Measurements from ENCODE around the gene PTPN21.
"Not testable (repeated sequence)": the region's sequence is repeated elsewhere in the genome, so short reads cannot be mapped to it uniquely, and the experiment has no call there.

PTPN21 gene

DNA sequence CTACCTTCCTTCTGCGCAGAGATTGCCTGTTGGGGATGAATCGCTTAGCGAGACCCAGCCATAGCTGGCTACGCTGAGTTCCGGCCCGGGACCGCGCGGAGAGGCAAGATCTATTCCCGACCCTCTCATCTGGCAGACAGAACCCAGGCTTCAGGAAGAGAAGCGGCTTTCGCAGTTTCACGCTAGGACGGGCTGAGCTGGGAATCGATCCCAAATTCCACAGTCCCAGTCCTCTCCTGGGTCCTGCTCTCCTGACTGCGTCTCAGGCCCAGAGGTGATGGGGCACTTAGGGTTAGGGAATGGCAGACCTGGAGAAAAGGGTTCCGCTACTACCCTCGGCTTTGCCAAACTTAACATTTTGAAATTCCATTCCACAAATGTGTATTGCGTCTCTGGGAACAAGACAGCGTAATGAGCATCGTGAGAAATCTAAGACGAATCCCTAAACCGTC lies 2.8 kb downstream of the PTPN21 start:
- DNase-seq (ENCODE audit: low spot score): peak; percentile 42

- peak; percentile 75 for DNase-seq (ENCODE audit: low spot score)
These were observed 3.5 kb downstream of the PTPN21 start for GRCh38 chr14:88551094-88551870.

- no peak for DNase-seq (ENCODE audit: low spot score)
These were observed 4.7 kb downstream of the PTPN21 start for GRCh38 chr14:88550078-88550477.

DNA sequence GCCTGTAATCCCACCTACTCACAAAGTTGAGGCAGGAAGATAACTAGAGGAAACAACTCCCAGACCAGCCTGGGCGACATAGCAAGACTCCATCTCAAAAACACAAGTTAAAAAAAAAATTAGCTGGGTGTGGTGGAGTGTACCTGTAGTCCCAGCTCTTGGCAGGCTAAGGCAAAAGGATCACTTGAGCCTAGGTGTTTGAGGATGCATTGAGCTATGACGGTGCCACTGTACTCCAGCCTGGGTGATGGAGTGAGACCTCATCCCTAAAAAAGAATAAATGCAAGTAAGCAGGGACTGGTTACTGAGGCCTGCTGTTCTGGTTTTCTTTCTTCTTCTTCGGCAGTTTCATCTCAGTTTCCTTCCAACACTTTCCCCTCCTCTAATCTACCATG lies 7.4 kb downstream of the PTPN21 start:
- no peak for DNase-seq (ENCODE audit: low spot score)

- DNase-seq (ENCODE audit: low spot score): no peak
These were observed 8.0 kb downstream of the PTPN21 start for GRCh38 chr14:88546621-88547385.

GRCh38 chr14:88545256-88545655 lies 9.6 kb downstream of the PTPN21 start:
- no peak for DNase-seq (ENCODE audit: low spot score)

DNA sequence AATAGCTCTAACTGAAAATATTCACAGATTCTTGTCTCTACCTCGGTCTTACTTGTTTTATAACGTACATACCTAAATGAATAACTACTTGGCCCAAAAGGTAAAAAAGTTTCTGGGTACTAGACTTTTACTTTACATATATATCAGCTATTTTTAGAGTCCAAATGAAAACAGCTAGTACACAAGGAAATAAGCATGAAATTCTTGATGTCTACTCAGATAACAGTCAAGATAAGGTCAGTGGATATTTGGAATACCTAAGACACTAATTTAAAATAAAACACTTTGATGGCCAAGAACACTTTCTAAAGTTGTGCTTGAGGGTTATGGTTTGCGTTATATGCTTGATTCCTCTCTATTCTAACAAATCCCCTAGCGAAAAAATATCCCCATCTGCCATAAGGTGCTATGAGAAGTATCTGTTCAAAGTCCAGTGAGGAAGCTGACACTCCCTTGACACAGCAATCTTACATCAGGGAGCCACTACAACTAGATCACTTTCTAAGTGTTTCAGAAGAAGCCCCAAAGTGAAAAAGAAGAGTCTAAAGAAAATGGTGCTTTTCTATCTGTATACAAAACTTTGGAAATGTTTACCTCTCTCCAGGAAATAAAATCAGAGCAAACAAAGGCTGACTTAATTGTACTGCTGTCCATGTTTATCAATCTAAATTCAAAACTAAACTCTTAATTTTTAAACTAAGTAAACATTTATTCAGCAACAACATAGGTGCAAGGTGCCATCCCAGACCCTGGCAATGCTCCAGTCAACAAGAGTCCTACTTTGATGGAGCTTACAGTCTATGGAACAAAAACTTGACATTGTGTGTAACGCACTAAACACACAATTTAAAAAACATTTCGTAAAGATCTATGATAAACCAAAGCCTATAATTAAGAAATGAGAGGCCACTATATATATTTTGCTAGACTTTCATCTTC lies 11.7 kb downstream of the PTPN21 start:
- DNase-seq (ENCODE audit: low spot score): no peak

- no peak for DNase-seq (ENCODE audit: low spot score)
These were observed 13.5 kb downstream of the PTPN21 start for GRCh38 chr14:88541324-88541723.

- no peak for DNase-seq (ENCODE audit: low spot score)
These were observed 19.0 kb downstream of the PTPN21 start for GRCh38 chr14:88535813-88536212.

- peak; percentile 36 for DNase-seq (ENCODE audit: low spot score)
These were observed 19.7 kb downstream of the PTPN21 start for GRCh38 chr14:88535149-88535548.

DNA sequence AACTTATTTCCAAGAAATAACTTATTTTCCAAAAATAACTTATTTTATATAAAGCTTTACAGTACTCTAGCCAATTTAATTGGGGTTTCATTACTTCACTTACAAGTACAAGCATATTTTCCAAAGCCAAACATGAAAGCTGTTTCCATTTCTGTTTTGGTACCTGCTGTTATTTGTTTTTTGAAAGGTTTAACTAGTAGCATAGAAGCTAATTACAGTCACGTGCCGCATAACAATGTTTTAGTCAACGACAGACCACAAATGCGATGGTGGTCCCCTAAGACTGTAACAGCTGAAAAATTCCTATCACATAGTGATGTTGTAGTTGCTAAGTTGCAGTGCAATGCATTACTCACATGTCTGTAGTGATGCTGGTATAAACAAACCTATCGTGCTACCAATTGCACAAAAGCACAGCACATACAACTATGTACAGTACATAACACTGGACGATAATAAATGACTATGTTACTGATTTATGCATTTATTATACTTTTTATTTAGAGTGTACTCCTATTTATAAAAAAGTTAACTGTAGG lies 21.7 kb downstream of the PTPN21 start:
- no peak for DNase-seq (ENCODE audit: low spot score)

GRCh38 chr14:88529889-88530288 lies 24.9 kb downstream of the PTPN21 start:
- not testable (repeated sequence) for DNase-seq (ENCODE audit: low spot score)

DNA sequence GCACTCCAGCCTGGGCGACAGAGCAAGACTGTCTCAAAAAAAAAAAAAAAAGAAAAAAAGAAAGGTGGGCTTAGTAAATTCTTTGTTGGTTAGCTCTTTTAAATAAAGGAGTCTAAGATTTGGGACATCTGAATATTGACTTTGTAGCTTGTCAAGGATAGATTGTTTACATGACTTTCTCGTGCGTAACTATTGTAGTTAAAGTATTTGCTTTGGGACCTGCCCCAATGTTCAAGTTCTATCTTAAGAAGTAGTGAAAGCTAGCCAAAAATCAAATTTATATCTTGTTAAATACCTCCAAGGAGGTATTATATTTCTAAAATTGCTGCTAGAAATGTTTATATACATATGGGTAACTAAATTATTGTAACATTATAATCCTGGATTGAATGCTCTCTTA lies 32.4 kb downstream of the PTPN21 start:
- no peak for DNase-seq (ENCODE audit: low spot score)

DNA sequence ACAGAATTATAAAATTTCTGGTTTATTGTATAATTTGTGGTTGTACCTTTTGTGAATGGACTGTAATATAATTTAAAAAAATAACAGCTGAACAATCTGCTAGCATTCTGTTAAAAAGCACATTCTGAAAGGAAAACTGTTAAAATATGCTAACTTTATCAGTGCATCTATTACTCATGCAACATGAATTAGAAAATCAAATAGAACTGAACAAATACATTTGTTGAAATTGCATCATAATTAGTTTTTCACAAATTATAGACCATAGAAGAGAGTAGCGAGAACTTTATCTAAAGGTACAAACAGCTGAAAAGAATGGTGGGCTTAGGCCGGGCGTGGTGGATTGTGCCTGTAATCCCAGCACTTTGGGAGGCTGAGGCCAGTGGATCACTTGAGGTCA lies 33.0 kb downstream of the PTPN21 start:
- no peak for DNase-seq (ENCODE audit: low spot score)

DNA sequence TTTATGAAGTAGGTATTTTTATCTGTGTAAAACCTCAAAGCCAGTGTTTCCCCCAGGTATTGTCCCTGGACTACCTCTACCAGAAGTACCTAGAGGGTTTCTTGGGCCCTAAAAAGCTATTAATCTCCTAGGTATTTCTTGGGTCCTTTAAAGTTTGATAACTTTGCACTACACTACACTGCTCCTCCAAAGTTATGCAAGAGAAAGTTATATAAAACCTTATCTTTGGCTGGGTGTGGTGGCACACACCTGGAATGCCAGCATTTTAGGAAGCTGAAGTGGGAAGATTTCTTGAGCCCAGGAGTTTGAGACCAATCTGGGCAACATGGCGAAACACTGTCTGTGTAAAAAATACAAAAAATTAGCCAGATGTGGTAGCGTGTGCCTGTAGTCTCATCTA lies 34.9 kb downstream of the PTPN21 start:
- no peak for DNase-seq (ENCODE audit: low spot score)

DNA sequence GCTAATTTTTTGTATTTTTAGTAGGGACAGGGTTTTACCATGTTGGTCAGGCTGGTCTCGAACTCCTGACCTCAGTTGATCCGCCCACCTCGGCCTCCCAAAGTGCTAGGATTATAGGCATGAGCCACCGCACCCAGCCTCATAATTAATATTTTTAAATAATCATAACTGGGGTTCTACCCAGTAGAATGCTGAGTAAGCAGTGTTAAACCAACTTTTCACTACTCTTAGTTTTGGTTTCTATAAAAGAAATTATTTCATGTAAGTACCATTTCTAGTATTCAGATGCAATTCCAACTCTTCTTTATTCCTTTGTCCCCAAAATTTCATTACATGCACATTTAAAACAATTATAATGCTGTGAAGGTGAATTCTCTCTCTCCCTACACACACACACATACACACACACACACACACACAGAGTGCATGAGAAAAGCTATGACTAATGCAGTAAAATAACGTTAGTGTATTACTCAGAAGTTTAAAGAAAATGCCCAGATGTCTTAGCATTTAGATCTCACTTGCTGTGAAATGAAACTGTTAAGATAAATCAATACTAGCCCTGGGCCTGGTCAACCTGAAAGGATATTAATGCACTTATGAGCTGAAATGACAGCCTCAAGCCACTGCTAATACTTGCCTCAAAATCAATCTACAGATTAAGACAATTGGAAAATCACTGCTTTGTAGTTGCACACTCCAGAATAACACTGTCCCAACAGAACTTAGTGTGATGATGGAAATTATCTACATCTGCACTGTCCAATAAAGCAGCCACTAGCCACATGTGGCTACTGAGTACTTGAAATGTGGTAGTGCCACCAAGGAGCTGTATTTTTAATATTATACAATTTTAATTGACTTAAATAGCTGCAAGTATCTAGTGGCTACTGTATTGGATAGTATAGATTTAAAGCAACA lies 36.0 kb downstream of the PTPN21 start:
- DNase-seq (ENCODE audit: low spot score): no peak

DNA sequence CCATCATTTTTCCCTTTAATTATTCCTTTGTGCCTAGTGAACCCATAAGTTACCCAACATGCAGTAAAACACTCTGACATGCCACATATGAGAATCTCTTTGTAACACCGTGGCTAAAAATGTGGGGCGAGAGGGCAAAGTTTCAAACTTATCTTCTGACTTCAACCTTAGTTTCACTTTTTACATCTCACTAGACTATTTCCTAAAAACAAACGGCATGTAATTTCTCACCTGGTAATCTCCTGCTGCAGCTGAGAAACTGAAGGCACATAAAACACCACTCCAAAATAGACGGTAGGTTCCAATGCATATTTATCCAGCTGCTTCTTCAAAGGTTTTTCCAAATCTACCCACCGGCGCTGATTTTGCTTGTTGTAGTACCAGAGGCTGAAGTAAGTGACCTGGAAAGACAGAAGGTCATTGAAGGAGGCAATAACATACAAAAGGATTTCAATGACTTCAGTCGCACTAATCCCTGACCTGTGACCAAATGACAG lies 37.9 kb downstream of the PTPN21 start:
- DNase-seq (ENCODE audit: low spot score): no peak

DNA sequence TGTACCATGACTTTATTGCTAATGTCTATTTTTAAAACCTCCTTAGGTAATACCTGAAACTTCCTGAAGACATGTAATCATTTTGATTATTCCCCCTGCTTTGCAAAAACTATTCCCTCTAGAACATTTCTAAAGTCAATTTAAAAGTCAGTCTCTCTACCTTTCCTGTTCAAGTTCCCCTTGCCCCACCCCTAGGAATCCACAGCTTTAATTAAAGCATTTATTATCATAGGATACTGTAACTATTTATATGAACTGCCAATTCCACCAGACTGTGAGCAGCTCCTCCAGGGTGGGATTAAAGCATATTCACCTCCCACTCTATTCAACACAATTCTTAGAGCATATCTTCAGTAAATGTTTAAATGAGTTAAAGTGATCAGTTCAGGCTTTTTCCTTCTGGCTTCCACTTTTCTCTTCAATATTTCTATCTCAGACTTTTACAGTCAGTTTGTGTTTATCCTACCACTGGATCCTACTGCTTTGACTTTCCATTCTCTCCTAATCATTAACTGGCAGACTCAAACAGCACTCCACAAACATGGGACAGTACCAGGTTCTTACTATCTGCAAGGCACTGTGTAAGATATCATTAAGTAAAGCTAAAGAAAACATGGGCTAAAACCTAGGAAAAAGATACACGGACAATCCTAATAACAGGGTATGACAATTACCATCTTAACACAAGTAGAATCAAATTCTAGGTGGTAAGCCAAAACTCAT lies 39.1 kb downstream of the PTPN21 start:
- DNase-seq (ENCODE audit: low spot score): no peak

- no peak for DNase-seq (ENCODE audit: low spot score)
These were observed 47.6 kb downstream of the PTPN21 start for GRCh38 chr14:88507208-88507607.

GRCh38 chr14:88505621-88506020 lies 49.2 kb downstream of the PTPN21 start:
- DNase-seq (ENCODE audit: low spot score): no peak

Measured in pons (tissue), 1 donor.